Stomach (tissue), 9 donors: ENCODE results near the gene SCGB1D2. TPM values are rescaled to one million over a fixed set of nuclear protein-coding genes. Genes with fewer than 3 reads are reported as not detected.

Experiments used
- DNase-seq, 2 donors: peaks; one replicate each; pipeline versions ENCODE4 v3.0.0 to v3.0.0-alpha.2; 2013 to 2019
- H3K27ac ChIP-seq, 5 donors: fragments of 200-600 bp in 4 of 5; sonication (generic) in 4 of 5; one replicate each; pipeline ENCODE4 v1.5.1; 2013 to 2019; ENCODE audit warnings: mild to moderate bottlenecking in 1 of 5, moderate library complexity in 1 of 5
- H3K27me3 ChIP-seq, 3 donors: fragments of 200-600 bp; sonication (generic); one replicate each; pipeline ENCODE4 v1.5.1; 2017 to 2019; ENCODE audit warnings: mixed run types in 1 of 3
- H3K36me3 ChIP-seq, 4 donors: fragments of 200-600 bp; sonication (generic); 1 replicate in 3 of 4; 2 replicates in 1 of 4; pipeline ENCODE4 v1.5.1; 2016 to 2019
- H3K4me1 ChIP-seq, 4 donors: fragments of 200-600 bp; sonication (generic); one replicate each; pipeline ENCODE4 v1.5.1; 2016 to 2019
- H3K4me3 ChIP-seq, 4 donors: fragments of 200-600 bp; sonication (generic) in 3 of 4; one replicate each; pipeline ENCODE4 v1.5.1; 2016 to 2019; ENCODE audit warnings: mild to moderate bottlenecking in 1 of 4
- H3K9me3 ChIP-seq, 4 donors: fragments of 200-600 bp; sonication (generic); one replicate each; pipeline ENCODE4 v1.5.1; 2016 to 2019
- CTCF ChIP-seq, 7 experiments: fragments of 450-650 bp in 4 of 7; fragments of 200-600 bp in 3 of 7; sonication (generic) in 3 of 7; IDR thresholded peaks; one replicate each; pipeline ENCODE4 v1.5.1; 2016 to 2019; ENCODE audit warnings: antibody characterized with exemption in 7 of 7, control low read depth in 2 of 7, mild to moderate bottlenecking in 1 of 7
- EP300 ChIP-seq: sonication (generic); formaldehyde crosslinking; IDR thresholded peaks from one replicate; pipeline ENCODE4 v1.6.1; 2017; ENCODE audit warnings: antibody characterized with exemption
- POLR2A ChIP-seq, 4 donors: fragments of 450-650 bp; IDR thresholded peaks; one replicate each; pipeline ENCODE4 v1.6.1; 2016; ENCODE audit warnings: antibody characterized with exemption in 4 of 4, control low read depth in 2 of 4, mild to moderate bottlenecking in 1 of 4, moderate library complexity in 1 of 4
- POLR2AphosphoS5 ChIP-seq, 3 donors: sonication (generic); formaldehyde crosslinking; IDR thresholded peaks; one replicate each; pipeline ENCODE4 v1.6.1; 2016; ENCODE audit warnings: antibody characterized with exemption in 3 of 3
- WGBS, 5 donors: extraction: QIAGEN DNeasy Blood & Tissue Kit in 3 of 5; methylation state at CpG; one replicate each; pipeline versions ENCODE4 v1.1.5 to v1.1.7; 2013 to 2018; 5-methylcytosine and 5-hydroxymethylcytosine counted together
- intact Hi-C: fragments of 100-400 bp; cut with DNase I; formaldehyde crosslinking; loops from one replicate; pipeline ENCODE4 v1.15.1; 2023; ENCODE audit warnings: low total_unique reads
- polyA plus RNA-seq, 3 donors: library from polyadenylated mRNA; stranded (reverse); fragments of 200-250 nt; gene quantifications; one replicate each; pipeline ENCODE4 v1.2.3, GENCODE V29; 2013
- total RNA-seq, 5 donors: library from RNA; depleted of rRNA; stranded (reverse); fragments of >200 nt; gene quantifications; one replicate each; pipeline versions ENCODE4 v1.1.0 to v1.2.3, GENCODE V29; 2014 to 2016
- donor health status: healthy with polysubstance abuse.
- donor health status: Bipolar disorder and iron deficiency.
- donor health status: healthy.

SCGB1D2 gene
- total and polyA plus RNA-seq, 8 donors, result not detected

GRCh38 chr11:62208785-62209144 is 33.3 kb upstream of the SCGB1D2 start:
- intact Hi-C loops, result no loop called here
- 71 to 81% (median 72%) methylated on average over 2 to 4 of the region's 4 CpGs for WGBS, 5 donors
- no peak overlapping the region for H3K4me3 ChIP-seq
- TF ChIP-seq EP300, result no peak
- peaks cover 0 to 7% (median 0%) of the 10 kb centered on the region in 3 donors for H3K27me3 ChIP-seq
- H3K4me1 ChIP-seq, result peaks cover 0 to 11% (median 3%) of the 10 kb centered on the region in 4 donors
- no peaks in the 10 kb centered on the region for H3K9me3 ChIP-seq
- DNase-seq, result no peak
- no peaks in the 10 kb centered on the region for H3K36me3 ChIP-seq
- H3K27ac ChIP-seq, result no peak overlapping the region

- no peak overlapping the region for H3K27ac ChIP-seq
- intact Hi-C loops, result no loop called here
- DNase-seq, result peak in 1 of 2 donors; percentile 3
- H3K36me3 ChIP-seq, result no peaks in the 10 kb centered on the region
- no peaks in the 10 kb centered on the region for H3K27me3 ChIP-seq
- H3K4me1 ChIP-seq, result no peaks in the 10 kb centered on the region
- WGBS, 5 donors, result 37 to 44% (median 41%) methylated on average over 5 of the region's 5 CpGs
- TF ChIP-seq POLR2A (IDR thresholded peaks at IDR 0.05) (no peak), POLR2AphosphoS5 (IDR thresholded peaks at IDR 0.05) (no peak), CTCF (IDR thresholded peaks at IDR 0.05) (peak in 2 of 7 experiments; percentile 12 to 30), EP300 (no peak)
- peaks cover 0 to 7% (median 6%) of the 10 kb centered on the region in 4 donors for H3K9me3 ChIP-seq
- H3K4me3 ChIP-seq, result no peak overlapping the region
Observed at GRCh38 chr11:62217191-62217748, 24.8 kb upstream of the SCGB1D2 start.

GRCh38 chr11:62221498-62221897 is 20.5 kb upstream of the SCGB1D2 start:
- intact Hi-C loops, result no loop called here
- no peaks in the 10 kb centered on the region for H3K4me1 ChIP-seq
- WGBS, 5 donors, result 83 to 95% (median 92%) methylated on average over 3 of the region's 3 CpGs

GRCh38 chr11:62223095-62223494 is 18.9 kb upstream of the SCGB1D2 start:
- H3K27ac ChIP-seq, result no peak overlapping the region
- no peak for TF ChIP-seq CTCF (IDR thresholded peaks at IDR 0.05)
- no peak for TF ChIP-seq POLR2AphosphoS5 (IDR thresholded peaks at IDR 0.05)
- TF ChIP-seq EP300, result no peak
- no peak for TF ChIP-seq POLR2A (IDR thresholded peaks at IDR 0.05)
- H3K36me3 ChIP-seq, result no peaks in the 10 kb centered on the region
- no peaks in the 10 kb centered on the region for H3K27me3 ChIP-seq
- no peaks in the 10 kb centered on the region for H3K4me1 ChIP-seq
- peaks cover 13 to 31% (median 30%) of the 10 kb centered on the region in 4 donors for H3K9me3 ChIP-seq
- H3K4me3 ChIP-seq, result no peak overlapping the region
- intact Hi-C loops, result no loop called here
- no peak for DNase-seq

More at GRCh38 chr11:62221498-62221897, 20.5 kb upstream of the SCGB1D2 start:
- H3K36me3 ChIP-seq, result no peaks in the 10 kb centered on the region
- H3K27me3 ChIP-seq, result no peaks in the 10 kb centered on the region
- no peak for TF ChIP-seq POLR2AphosphoS5 (IDR thresholded peaks at IDR 0.05)
- TF ChIP-seq POLR2A (IDR thresholded peaks at IDR 0.05), result no peak
- no peak for TF ChIP-seq EP300
- TF ChIP-seq CTCF (IDR thresholded peaks at IDR 0.05), result no peak
- no peak overlapping the region for H3K4me3 ChIP-seq
- H3K27ac ChIP-seq, result no peak overlapping the region
- DNase-seq, result no peak
- H3K9me3 ChIP-seq, result peaks cover 13 to 31% (median 30%) of the 10 kb centered on the region in 4 donors

GRCh38 chr11:62233730-62234129 is 8.3 kb upstream of the SCGB1D2 start:
- no peak for DNase-seq
- TF ChIP-seq POLR2A (IDR thresholded peaks at IDR 0.05) (no peak), EP300 (no peak), POLR2AphosphoS5 (IDR thresholded peaks at IDR 0.05) (no peak), CTCF (IDR thresholded peaks at IDR 0.05) (no peak)
- intact Hi-C loops, result no loop called here
- peaks cover 0 to 21% (median 0%) of the 10 kb centered on the region in 3 donors for H3K27me3 ChIP-seq
- no peak overlapping the region for H3K4me3 ChIP-seq
- no peak overlapping the region for H3K27ac ChIP-seq
- no peaks in the 10 kb centered on the region for H3K4me1 ChIP-seq
- no peaks in the 10 kb centered on the region for H3K9me3 ChIP-seq
- no peaks in the 10 kb centered on the region for H3K36me3 ChIP-seq
